GM21825 (cell line): ENCODE results near the gene CHIT1.
A peak's percentile ranks its signal among the peaks of the same experiment; 100 is the strongest.

Experiments used
- ATAC-seq: cut with Tn5 transposase; IDR thresholded peaks from one replicate; pipeline ENCODE4 v1.9.1; 2021; ENCODE audit warnings: mild to moderate bottlenecking, moderate library complexity; ENCODE audit not compliant: unreplicated experiment

Gene CHIT1

GRCh38 chr1:203229471-203230135 lies at the start of gene CHIT1:
TSS of gene CHIT1 (minus strand) at chr1:203229673. CDS start at chr1:203229636, 37 bp downstream.
- no peak for ATAC-seq

- ATAC-seq = no peak
Observed at GRCh38 chr1:203278885-203279406, 49.5 kb upstream of the CHIT1 start.

GRCh38 chr1:203278082-203278884 lies 48.8 kb upstream of the CHIT1 start:
- no peak for ATAC-seq

DNA sequence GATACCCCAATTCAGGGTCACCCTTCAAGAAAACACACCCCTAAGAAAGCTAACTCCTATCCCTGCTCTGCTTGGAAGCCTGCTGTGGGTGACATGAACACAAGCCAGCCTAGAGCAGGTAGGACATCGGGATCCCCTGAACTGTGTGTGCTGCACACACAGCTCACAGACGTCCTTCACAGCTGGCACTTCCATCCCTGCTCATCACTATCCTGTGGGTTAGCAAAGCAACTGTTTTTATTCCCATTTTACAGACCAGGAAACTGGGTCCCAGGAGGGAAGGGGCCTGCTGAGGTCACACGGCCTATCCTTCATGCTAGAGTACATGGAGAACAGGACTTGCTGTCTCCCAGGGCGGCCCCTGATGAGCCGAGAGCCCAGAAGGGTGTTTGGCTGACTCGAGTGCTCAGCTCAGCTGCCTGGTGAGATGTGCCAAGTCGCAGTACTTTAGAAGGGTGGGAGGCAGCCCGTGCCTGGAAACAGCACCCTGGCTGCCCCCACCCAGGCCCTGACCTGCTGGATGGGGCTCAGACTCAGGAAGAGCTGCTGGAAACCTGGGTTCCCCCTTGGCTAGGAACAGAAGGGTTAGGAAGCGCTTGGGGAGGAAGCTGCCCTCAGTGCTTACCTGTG lies 47.6 kb upstream of the CHIT1 start:
- no peak for ATAC-seq

DNA sequence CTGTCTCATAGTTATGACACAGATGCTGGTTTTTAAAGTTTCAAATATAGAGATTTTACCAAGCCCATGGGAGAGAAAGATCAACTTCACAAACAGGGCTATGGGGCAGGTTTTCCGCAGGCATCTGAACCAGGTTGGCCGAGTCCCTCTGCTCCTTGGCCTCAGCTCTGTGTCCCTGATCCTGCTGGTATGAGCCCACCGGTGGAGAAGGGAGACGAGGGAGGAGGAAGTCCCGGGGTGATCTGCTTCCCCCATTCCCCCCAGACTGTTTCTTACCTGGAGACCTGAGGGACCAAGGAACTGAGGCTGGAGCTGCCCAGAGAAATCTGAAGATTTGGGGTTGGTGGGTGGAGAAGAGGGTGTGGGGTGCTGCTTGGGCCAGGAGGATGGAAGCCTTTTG lies 46.9 kb upstream of the CHIT1 start:
- no peak for ATAC-seq

DNA sequence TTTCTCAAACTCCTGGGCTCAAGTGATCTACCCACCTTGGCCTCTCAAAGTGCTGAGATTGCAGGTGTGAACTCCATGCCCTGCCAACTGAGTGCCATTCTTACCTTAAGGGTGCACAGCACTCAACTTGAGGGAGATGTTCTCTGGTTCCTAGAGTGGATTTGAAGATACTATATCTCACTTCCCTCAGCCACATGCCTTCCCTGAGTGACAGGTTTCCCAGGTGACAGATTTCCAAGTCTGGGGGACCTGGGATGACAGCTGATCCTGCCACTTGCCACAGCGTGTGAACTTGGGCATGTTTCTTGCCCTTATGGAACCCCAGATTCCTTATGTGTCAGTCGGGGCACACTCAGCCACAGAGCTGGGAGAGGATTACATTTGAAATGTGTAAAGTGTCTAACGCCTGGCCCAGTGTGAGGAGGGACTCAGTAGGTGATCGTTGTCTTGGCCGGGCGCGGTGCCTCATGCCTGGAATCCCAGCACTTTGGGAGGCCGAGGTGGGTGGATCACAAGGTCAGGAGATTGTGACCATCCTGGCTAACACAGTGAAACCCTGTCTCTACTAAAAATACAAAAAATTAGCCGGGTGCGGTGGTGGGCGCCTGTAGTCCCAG lies 46.3 kb upstream of the CHIT1 start:
- no peak for ATAC-seq

GRCh38 chr1:203274603-203275381 lies 45.3 kb upstream of the CHIT1 start:
- ATAC-seq = no peak

- ATAC-seq = no peak
Observed at GRCh38 chr1:203273869-203274602, 44.6 kb upstream of the CHIT1 start.

- peak; percentile 53 for ATAC-seq
Observed at GRCh38 chr1:203273206-203273868, 43.9 kb upstream of the CHIT1 start.

DNA sequence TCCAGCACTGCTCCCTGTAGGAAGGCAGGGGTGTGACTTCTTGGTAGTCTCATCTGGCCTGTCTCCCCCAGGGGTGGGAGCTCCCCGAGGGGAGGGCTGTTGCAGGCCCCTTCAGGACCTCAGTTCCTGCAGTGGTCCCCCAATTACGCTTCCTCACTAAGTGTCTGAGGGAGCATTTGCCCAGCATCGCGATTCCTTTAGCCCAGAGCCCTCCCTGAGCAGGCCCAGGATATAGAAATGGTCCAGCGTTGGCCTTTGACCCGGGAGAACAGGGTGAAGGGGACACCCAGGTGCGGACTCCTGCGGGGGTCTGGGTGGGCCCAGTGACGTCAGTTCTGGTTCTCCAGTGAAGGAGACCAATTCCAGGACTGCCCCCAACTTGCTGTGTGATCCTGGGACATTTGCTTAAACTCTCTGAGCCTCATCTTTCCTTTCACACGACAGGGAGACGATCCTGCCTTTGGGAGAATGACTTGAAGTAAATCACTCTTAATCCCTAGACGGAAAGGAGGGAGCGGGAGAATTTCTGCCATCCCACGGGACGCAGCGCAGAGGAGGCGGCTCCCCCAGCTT lies 43.2 kb upstream of the CHIT1 start:
- no peak for ATAC-seq

DNA sequence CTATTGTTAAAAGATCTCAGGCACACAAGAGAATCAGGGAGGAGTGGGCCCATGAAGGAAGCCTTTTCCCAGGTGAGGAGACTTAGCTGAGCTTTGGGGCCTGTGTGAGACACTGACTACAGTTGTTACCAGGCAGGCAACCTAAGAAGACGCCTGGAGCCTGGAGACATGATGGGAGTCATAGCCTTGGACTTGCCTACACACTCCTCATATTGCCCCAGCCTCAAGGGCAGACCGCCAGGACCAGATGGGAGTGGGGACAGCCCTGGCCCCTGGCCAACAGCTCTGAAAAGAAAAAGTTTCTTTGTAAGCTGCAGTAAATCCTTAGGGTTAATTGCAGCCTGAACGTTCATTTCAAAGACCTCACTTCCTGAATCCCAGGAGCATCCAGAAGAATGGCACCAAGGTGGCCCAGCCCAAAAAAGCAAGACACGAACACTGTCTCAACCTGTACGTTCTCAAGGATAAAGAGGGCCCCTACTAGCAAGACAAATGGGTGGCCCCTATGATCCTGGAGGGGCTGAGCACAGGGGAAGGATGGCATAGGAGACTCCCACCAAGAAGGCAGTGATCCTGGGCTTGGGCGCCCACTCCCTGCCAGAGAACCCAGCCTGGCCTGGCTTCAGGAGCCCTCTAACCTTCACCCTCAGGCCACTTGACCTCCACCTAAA lies 42.6 kb upstream of the CHIT1 start:
- ATAC-seq = no peak

- ATAC-seq = no peak
Observed at GRCh38 chr1:203271018-203271743, 41.7 kb upstream of the CHIT1 start.

DNA sequence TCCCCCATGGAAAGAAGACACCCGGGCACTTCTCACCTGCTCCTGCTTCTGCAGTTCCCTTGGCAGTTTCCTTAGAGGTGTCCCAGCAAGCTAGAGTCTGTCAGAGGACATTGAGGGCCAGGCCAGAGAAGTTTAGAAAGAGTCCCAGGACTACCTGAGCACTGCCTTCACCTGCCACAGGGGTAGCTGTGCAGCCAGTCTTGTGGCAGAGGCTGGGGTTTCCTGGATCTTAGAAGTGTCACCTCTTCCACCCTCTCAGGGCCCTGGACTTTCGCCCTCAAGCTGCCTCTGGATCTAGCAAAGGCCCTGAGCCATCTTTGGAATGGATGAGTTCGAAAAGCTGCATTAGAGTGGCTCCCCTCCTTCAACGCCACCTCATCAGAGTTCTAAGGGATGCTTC lies 41.0 kb upstream of the CHIT1 start:
- no peak for ATAC-seq

DNA sequence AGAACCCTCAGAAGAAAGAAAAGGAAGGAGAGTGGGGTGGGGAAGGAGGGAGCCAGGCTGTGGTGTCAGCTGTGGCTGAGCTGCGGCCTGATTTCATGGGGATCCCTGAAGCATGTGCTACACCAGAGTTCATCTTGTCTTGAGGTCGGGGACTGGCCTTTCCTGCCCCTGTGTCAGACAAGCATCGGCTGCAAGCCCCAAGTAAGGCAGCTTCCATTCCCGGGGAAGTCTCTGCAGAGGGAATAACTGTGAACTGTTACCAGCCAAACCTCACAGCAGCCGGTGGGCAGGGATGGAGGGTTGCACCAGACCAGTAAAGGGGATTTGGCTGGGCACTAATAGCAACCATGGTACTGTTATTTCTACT lies 40.2 kb upstream of the CHIT1 start:
- ATAC-seq = no peak

- no peak for ATAC-seq
Observed at GRCh38 chr1:203268901-203269653, 39.6 kb upstream of the CHIT1 start.

GRCh38 chr1:203267912-203268311 lies 38.4 kb upstream of the CHIT1 start:
- ATAC-seq = no peak

DNA sequence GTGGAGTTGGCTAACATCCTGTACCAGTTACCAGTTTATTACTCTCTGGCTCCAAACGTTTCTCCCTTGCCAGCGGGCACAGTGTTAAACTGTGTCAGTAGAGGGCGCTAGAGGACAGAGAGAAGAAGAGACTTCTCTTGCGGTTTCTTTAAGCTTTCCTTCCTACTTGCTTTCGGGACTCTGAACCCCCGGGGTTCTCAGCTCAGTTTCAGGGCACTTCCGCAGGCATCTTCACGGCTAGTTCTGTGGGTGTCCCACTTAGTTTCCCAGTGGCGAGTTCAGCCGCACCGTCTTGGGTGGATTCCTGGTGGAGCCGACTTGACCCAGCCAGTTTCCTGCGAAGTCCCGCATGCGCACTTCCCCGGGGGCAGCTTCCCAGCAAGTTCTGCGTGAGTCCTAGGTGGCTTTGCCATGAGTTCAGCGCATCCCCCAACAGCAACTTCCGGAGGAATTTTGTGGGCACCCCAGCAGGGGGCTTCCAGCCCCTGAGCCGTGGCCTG lies 37.9 kb upstream of the CHIT1 start:
- ATAC-seq = peak; percentile 55
